ENCODE data around the gene KLHDC10.
"Not testable (repeated sequence)": the region's sequence is repeated elsewhere in the genome, so short reads cannot be mapped to it uniquely, and the experiment has no call there.

The KLHDC10 gene

DNA sequence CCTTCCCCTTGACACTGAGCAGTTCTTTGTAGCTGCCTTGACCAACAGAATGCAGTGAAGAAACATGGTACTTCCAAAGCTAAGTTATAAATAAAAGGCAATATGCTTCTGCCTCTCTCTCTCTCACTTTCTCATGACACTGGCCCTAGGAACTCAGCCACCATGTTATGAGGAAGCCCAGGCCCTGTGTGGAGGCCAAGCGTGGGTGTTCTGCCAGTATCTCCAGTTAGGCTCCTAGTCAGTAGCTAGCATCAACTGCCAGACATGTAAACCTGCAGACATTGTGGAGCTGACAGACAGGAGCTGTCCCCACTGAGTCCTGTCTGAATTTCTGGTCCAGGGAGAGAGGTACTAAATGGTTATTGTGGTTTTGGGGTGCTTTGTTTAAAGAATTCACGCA is 89.7 kb downstream of the KLHDC10 start:
- DNase-seq, result no peak

DNA sequence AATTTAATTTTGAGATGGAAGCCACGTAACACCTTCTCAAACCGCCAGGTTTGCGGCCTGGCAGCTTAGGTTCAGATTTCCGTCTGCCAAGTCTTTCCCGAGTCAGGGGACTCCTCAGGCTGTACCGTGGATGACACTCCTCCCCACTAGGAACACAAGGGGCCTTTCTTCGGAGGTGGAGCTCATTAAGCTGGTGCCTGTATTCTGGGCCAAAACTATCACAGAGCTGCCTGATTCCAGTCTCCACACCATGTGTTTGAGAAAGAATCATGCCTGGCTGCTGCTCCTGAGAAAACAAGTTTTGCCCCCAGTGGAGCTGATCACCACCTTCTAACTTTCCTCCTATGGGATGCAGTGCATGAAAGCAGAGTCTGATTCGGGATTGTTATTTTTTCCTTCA is 90.1 kb downstream of the KLHDC10 start:
- no peak for DNase-seq

DNA sequence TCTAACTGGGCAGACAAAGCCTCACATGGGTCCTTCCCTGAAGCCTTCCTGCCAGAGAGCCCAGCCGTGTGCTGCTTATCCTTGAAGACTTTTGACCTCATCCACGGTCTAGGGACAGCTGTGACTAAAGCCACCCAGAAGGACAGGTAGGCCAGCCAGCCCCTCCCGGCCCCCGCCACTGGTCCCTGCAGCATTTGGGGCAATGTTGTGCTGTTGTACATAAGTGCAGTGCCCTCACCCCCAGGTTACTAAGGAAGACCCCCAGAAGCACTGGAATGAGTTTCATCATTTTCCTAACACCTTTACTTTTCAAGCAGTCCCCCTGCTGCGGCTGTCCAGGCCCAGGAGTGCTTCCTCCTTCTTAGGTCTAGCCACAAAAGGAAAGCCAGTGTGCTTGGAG is 91.9 kb downstream of the KLHDC10 start:
- DNase-seq, result no peak

DNA sequence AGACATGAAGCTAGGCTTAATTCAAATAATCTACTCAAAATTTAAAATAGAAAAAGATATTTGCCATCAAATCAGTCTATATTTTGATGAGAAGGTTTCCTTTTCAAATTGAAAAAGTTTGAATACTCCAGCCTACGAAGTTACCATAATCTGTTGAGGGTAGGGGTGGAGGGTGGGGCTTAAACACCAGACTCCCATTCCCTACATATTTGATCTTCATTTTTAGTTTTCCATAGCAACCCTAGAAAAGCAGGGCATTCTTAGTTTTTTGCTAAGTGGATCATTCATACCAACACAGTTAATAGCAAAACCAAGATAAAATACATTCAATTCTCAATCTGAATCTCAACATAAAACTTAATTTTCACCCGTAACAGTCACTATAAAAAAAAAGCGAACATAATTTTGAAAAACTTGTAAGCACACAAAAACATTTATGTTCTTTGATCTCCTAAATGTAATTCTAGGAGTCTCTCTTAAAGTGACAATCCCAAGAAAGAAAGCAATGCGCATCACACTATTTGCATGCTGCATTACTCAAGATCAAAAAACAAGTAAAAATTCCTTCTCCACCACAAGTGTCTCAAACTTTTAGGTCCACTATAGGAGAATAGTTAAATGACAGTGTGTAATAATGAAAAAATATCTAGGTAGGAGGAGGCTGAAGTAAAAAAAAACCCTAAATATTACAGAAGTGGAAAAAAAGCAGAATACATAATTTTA is 104.1 kb downstream of the KLHDC10 start:
- no peak for DNase-seq

DNA sequence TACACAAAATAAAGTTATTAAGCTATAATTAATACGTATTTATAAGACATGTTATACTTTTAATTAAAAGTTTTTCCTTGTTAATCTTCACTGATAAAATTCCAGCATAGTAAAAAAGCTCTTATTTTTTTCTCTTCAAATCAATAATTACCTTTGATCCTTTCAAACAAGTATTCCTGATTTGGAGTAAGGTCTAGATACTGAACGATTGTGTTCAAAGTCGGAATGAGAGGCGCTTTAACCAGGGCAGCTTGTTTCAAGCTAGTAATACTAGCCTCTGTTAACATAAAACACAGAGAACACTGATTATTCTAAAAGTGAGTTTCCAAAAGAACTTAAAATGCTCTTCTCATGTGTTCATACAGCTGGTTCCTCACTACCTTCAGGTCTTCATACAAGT is 107.9 kb downstream of the KLHDC10 start:
- no peak for DNase-seq

DNA sequence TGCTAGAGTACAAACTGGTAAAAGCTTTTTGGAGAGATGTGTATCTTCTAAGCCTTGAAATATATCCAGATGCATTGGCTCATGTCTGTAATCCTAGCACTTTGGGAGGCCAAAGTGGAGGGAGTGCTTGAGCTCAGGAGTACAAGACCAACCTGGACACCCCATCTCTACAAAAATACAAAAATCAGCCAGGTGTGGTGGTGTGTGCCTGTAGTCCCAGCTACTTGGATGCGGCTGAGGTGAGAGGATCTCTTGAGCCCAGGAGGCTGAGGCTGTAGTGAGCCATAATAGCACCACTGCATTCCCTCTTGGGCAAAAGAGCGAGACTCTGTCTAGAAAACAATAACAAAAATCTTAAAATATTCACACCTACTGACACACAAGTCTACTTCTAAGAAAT is 109.3 kb downstream of the KLHDC10 start:
- no peak for DNase-seq

DNA sequence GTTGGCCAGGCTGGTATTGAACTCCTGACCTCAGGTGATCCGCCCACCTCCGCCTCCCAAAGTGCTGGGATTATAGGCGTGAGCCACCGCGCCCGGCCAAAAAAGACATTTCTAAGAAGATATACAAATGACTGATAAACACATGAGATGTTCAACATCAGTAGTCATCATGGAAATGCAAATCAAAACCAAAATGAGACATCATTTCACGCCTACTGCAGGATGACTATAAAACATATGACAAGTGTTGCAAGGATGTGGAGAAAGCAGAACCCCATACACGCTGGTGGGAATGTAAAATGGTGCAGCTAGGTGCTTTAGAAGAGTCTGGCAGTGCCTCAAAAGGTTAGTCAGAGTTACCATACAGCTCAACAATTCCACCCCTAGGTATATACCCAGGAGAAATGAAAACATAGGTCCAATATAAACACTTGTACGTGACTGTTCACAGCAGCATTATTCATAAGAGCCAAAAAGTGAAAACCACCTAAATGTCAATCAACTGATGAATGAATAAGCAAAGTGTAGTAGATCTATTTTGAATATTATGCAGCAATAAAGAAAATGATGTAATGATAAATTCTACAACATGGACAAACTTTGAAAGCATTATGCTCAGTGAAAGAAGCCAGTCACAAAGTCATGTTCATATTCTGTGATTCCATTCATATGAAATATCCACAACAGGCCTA is 110.4 kb downstream of the KLHDC10 start:
- no peak for DNase-seq

DNA sequence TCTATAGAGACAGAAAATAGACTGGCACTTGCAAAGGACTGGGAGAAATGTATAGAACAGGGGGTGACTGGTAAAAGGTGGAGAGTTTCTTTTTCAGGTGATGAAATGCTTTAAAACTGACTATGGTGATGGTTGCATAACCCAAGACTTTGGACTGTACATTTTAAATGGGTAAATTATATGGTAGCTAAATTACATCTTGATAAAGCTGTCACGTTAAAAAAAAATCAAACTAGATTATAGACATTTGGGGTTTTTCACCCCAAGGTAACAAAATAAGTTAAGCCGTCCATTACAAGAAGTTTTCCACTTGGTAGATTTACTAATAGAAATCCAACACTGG is 110.9 kb downstream of the KLHDC10 start:
- DNase-seq, result no peak

DNA sequence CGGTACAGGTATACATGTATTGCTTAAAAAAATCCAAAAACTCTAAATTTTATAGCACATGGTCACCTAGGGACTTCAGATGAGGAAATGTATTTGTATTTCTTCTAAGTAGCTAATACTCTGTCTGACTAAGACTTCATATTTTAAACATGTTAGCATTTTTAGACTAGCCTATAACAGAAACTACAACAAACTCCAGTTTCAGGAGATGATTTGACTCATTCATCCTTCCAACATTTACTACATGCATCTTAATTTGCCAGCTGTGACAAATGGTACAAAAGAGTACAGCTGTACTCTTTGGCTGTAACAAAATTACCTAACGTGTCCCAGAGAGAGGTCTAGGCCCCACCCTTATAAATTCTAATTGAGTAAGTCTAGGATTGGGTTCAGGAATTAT is 112.7 kb downstream of the KLHDC10 start:
- no peak for DNase-seq

DNA sequence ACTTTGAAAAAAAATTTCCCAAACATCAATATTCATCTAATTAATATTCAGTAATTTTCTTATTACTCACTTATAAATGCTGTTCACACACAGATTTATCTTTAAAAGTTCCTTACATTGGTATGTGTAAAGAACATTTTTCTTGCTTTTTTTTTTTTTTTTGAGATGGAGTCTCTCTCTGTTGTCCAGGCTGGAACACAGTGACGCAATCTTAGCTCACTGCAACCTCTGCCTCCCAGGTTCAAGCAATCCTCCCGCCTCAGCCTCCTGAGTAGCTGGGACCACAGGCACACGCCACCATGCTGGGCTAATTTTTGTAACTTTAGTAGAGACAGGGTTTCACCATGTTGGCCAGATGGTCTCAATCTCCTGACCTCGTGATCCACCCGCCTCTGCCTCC is 114.0 kb downstream of the KLHDC10 start:
- not testable (repeated sequence) for DNase-seq
